HG02885 (cell line): ENCODE data around the gene GRM8.

ENCODE experiments used
- ATAC-seq: cut with Tn5 transposase; IDR thresholded peaks from one replicate; pipeline ENCODE4 v1.9.1; 2021; ENCODE audit warnings: mild to moderate bottlenecking; ENCODE audit not compliant: unreplicated experiment, poor library complexity

Gene GRM8

DNA sequence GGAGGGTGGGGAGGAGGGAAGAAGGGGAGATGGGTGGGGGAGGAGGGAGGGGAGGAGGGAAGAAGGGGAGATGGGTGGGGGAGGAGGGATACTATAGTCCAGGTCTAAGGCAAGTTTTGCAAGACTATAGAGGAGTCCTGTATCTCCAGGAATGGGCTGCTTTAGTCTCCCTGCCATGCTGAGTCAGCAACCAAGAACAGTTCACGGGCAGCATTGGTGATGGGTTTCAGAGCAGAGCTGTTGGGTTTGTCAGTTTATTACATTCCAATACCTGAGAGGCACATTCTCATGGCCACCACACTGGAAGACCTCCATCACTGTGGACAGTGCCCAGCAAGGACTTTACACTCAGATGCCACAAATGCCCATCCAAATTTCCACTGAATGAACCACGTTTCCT is 212.7 kb downstream of the GRM8 start:
- no peak for ATAC-seq

DNA sequence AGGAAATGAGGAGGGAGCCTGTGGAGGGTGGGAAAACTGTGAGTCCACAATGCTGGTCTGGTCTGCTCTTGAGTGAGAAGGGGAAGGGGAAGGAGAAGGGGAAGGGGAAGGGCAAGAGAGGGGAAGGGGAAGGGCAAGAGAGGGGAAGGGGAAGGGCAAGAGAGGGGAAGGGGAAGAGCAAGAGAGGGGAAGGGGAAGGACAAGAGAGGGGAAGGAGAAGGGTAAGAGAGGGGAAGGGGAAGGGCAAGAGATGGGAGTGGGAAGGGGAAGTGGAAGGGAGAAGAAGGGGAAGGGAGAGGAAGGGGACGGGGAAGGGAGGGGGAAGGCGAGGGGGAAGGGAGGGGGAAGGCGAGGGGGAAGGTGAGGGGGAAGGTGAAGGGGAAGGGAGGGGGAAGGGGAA is 213.2 kb downstream of the GRM8 start:
- ATAC-seq: no peak

DNA sequence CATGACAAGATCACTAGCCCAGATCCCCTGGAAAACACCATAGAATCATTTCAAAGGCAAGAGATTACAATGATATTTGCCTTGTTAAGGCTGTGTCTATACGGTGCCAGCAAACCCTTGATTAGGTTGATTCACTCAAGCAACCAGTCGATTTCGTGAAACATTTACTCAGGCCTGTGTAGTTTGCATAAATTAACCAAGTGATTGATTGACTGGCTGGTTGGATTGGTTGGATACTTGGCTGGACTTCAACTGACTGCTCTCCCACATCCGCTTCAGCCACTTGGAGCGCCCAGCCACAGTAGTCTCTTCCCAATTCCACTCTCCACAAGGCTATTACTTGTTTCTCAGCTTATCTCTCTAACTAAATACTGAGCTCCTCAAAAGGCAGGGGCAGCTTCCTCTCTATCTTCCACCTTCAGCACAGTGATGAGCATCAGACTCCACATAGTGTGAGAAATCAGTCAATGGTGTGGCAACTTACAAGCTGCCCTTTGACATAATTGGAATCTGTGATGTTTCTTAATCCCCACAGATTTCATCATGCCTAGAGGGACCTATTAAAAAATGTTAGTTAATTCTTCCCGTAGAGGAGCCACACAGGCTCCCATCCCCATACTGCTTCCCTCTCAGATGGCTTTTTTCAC is 217.4 kb downstream of the GRM8 start:
- ATAC-seq: no peak

DNA sequence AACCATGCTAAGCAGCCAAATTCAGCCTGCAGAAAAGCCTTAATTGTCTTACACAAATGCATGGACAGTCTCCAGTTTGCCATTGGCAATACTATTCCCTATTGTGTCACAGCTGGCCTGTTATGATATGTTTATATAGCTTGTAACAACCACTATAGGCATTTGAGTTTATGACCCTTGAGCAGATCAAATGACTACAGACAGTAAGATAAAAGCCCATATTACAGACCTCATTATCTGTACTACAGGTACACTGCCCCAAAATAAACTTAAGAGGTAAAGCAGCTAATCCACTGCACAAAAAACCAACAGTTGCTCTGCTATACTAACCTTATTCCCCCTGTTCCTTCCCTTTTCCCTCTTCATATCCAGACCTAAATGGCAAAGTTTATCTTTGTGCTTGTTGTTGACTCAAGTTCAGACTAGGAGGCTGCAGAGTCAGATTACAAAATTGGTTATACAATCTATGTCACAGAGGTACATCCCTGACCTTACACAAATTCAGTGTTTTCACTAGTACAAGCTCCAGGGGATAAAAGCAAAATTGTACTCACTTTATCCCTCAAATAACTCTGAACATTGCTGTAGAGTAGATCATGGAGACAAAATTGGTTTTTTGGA is 218.4 kb downstream of the GRM8 start:
- ATAC-seq: no peak

DNA sequence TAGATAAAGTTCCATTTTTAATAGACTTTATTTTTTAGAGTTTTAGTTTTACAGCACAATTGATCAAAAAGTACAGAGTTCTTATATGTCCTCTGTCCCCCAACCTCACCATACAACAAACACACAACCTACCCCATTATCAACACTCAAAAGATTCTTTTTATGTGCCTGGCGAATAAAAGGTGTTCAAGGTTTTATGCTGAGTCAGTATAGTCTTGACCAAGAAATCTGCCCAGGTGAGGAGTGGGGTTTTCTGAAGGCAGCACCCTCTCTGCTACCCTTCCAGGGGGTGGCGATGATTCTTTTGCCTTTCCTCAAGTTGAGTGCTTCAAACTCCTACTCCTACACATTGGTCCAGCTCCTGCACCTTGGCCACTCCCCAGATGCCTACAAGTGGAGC is 222.9 kb downstream of the GRM8 start:
- no peak for ATAC-seq

DNA sequence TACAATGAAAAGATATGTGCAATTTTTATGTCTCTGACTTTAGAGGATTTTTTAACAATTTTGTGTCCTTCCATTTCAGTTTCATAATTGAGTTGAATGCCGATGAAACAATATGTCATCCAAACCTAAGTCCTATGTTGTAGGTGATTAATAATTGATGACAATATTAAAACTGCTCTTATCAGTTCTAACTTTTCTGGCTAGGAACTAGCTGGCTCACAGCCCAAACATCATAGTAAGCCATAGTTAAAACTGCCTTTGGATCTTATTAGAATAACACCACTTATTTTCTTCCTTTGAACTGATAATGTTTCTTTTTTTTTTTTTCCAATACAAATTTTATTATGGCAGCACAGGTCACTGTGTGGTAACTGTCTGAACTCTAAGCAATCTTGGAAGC is 230.9 kb downstream of the GRM8 start:
- ATAC-seq: no peak

DNA sequence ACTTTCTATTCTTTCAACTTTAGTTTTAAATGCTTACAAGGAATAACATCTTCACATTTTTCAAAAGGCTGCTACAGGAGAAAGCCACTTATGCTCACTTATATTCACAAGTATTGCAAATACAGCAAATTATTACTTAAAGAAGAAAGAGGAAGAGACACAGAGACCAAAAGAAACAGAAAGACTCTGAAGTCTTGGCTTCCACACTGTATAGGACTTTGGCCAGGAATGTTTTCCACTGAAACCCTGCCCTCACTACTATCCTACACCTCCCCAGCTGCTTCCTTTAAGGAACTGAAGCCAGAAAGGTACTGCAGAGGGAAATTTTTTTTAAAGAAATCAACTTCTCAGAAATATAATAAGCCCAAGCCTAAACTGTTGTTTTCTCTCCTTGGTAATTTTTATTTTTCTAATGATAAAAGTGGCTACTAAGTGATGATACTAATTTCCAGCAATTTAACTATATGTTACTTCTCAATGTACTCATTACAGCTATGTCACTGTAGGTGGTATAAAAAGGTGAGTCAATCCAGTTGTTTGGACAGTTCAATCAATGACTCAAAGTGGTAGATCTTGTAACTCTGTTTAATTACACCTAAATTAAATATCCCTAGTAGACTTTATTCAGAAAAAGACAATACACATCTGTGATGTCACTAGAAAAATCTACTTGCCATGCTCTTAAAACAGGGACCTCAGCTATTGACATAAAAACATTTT is 231.6 kb downstream of the GRM8 start:
- no peak for ATAC-seq

DNA sequence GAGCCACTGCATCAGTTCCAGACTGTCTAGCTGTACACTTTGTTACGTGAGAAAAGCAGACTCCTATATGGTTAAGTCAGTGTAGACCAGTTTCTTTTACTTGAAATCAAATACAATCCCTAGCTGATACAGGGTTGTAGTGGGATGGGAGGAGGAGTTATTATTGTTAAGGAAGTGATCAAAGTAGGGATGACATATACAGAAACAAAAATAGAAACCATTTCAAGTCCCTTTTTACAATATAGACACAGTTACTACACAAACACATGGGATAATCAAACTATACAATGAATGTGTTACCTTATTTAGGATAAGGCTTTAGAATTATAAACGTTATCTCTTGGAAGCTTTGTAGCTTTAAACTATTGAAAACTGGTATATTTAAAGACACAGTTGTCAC is 233.9 kb downstream of the GRM8 start:
- ATAC-seq: no peak

DNA sequence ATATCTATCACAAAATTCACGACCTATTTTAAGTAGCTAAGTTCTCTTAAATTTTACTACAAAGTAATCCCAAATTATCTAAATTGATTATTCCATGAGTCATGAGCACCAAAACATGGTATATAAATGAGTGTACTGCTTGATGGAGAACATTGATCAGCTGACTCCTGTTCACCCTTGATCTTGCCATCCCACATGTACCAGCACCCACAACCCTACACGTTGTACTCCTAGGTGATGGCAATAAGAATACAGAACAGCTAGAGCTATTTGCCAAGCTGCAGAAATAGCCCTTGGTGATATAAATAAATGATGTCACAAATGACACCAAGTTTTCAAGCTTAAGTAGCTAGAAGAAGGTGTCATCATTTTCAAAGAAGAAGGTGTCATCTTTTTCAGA is 235.5 kb downstream of the GRM8 start:
- no peak for ATAC-seq

DNA sequence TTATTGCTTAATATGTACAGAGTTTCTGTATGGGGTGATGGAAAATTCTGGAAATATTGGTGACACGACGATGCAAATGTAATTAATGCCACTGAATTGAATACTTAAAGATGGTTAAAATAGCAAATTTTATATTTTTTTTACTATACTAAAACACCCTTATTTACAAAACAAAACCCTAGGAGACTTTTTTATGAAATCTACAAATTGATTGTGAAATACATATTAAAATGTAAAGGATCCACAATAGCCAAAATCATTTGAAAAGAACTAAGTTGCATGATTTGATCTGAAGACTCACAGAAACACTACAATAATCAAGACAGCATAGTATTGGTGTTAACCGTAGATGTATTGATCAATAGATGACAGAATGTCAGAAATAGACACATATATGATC is 252.0 kb downstream of the GRM8 start:
- no peak for ATAC-seq

DNA sequence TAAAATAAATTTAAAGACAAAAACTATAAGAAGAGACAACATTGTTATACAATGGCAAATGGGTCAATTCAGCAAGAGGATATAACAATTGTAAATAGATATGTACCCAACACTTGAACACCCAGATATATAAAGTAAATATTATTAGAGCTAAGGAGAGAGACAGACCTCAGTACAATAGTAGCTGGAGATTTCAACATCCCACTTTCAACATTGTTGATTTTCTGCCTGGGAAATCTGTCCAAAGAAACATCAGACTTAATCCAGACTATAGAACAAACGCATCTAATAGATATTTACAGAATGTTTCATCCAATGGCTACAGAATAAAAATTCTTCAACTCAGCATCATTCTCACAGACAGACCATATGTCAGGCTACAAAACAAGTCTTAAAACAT is 256.1 kb downstream of the GRM8 start:
- ATAC-seq: no peak

DNA sequence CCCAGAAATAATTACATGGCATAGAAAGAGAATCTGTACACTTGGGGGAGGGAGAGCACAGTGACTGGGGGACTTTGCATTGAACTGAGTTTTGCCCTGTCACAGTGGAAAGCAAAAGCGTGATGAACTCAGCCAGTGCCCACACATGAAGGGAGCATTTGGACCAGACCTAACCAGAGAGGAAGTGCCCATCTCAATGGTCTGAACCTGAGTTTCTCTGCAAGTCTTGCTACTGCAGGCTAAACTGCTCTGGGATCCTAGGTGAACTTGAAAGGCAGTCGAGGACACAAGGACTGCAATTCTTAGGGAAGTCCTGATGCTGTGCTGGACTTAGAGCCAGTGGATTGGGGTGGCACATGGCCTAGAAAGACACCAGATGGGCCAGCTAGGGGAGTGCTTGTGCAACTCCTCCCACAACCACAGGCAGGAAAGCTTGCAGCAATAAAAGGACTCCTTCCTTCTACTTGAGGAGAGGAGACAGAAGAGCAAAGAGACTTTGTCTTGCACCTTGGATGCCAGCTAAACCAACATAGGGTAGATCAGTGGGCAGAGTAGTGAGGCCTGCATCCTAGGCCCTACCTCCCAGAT is 259.0 kb downstream of the GRM8 start:
- no peak for ATAC-seq

DNA sequence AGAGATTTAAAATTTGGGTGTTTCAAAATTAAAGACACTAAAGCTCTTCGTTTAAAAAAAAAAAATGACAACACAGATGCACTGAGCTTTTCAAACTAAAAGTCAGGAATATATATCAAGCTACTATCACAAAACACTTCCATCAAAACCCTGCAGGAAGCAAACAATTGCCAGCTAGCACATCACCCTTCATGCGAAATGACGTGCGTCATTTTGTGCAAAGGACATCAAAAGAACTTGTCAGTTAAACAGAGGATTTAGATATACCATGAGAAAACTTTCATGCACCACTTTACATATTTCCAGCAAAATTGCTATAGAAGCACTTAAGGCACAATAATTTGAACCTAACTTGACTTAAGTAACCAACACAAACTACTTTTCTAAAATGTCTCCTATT is 264.7 kb downstream of the GRM8 start:
- ATAC-seq: no peak

DNA sequence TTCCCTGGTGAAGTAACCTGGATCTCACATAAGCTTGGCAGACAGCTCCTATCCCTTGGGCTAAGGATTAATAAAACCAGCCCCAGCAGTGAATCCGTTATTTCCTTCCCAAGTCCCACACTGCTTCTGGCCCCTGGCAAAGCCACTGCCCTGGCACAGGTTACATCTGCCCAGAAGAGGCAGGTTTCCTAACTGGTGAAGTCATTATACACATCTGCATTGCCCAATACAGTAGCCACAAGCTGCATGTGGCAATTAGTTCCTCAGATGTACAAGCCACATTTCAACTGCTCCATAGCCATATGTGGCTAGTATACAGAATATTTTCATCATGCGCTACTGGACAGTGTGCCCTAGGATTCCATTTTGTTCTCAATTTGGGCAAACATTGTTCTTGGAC is 273.0 kb downstream of the GRM8 start:
- no peak for ATAC-seq

DNA sequence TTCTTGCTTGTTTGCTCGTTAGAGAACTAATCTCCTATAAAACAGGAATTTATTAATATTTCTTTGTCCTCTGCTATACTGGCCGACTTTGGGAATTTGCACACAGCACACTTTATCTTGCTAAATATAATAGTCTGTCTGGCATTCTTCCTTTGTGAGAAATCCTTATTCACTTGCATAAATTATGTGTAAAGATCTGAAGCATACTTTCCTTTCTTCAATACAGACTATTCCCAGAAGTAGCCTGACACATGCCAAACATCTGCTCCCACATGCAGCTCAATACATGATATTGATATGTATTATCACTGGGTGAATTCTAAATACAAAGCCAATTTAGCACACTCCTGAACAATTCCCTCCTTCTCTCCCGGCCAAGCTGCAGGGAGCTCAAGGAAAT is 273.9 kb downstream of the GRM8 start:
- ATAC-seq: no peak

DNA sequence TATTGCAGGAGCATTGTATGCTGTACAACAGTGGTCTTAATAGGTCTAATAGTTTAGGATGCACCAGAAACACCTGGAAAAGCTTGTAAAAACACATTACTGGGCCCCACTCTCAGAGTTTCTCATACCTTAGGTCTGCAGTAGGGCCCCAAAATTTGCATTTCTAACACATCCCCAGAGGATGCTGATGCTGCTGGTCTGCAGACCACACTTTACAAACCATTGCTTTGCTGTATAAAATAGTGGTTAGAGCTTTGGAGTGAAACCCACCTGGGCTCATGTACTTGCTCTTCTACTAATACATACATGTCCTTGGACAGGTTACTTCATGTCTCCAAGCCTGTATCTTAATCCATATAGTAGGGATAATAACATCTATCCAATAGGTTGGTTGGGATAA is 279.7 kb downstream of the GRM8 start:
- no peak for ATAC-seq

DNA sequence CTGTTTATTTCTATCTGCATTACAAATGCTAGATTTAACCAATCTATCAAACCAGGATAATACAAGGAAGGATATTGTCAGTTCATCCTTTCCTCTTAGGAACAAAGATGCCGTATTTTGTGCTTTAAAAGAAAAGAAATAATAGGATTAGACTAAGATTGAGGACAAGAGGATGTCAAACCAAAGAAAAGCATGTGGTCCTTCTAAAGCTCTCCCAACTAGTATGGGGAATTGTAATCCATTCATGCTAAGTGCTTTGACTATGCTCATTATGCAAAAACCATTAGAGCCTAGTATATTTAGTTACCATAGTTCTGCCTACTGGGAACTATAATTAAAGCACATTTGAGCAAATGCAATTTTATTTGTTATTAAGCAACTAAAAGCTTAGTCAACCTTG is 280.2 kb downstream of the GRM8 start:
- no peak for ATAC-seq

DNA sequence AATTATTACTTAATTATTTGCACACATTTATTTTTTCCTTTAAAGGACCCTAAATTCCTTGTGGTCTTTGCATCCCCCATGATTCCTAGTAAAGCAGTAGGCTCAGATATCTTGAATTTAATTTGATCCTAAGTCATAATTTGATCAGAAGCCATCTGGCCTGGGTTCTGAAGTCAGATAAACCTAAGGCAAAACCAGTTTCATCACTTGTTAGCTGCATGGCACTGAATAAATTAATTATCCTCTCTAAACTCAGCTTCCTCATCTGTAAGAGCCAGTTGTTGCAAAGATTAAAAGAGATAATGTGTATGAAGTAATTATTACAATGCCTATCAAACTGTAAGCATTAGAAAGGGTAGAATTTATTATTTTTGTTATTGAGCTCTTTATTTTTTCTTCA is 293.1 kb downstream of the GRM8 start:
- ATAC-seq: no peak

DNA sequence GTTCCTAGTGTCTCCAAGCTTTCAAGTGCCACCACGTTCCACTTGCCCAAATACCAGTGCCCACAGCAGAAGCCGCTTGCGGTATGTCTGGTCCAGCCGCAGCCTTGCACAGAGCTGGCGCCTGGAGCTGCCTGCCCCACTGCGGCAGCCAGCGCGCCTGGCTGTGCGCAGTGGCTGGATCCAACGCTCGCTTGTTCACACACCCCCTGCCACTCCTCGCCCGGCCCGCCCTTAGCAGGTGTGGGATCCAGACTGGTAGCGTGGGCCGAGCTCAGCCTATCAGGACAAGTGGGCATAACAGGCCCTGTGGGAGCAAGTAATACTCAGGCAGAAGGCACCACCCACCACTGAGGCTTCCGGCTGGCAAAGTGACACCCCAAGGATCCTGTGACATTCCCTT is 294.4 kb downstream of the GRM8 start:
- ATAC-seq: no peak

DNA sequence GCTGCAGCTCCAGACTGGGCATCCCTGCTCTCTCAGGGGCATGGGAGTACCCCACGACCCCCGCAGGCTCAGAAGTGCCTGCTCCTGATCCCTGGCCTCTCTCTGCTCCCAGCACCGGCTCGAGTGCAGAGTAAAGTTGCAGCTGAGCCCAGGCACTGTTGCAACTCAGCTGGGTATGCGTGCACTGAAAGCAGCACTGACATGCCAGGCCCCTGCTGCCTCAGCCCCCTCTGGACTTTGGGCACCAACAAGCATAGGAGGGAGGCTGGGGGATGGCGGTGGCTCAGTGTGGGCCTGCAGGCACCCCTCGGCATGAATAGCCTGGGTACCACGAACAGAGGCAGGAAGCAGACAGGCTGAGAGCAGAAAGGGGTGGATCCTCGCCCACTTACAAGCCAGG is 295.3 kb downstream of the GRM8 start:
- no peak for ATAC-seq

DNA sequence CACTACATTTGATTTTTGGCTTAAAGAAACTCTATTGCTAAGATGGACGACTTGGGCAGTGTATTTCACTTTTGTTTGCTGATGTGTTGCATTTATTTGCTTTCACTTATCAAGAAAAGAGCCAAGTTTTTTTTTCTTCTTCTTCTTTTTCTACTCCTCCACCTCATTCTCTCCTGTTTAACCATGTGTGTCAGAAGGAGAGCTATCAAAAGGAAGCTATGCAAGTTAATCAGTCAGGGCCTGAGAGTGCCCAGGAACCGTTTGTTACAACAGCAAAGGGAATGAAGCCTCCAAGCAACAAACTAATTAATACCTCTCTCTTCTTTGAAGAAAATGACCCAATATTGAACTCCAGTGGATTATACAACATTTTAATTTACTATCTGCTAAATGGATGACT is 299.3 kb downstream of the GRM8 start:
- ATAC-seq: no peak

DNA sequence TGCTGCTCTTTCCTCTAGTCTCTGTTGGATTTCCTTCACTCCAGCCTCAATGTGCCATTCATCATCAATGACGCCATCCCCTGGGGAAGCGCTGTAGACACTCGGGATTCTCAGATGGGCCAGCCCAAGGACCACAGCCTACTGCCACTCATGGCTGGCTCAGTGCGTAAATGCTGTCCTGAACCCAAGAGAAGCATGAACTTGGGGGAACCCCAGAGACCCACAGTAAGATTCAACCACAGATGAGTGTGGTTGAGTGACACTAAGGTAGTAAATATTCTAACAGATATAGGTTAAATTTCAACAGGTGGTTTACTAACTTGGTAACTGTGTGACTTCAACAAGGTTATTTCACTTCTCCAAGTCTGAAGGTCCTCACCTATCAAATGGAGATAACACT is 304.1 kb downstream of the GRM8 start:
- no peak for ATAC-seq
